Activated CD8-positive, alpha-beta T cell treated with anti-CD3 and anti-CD28 coated beads for 36 hours (primary cell): Measurements from ENCODE around the gene FCMR. TPM values are rescaled to one million over a fixed set of nuclear protein-coding genes. Genes with fewer than 3 reads are reported as not detected.
A peak's percentile ranks its signal among the peaks of the same experiment; 100 is the strongest.

ENCODE experiments used
- ATAC-seq: fragments of 200-7000 bp; cut with Tn5 transposase; one replicate; pipeline ENCODE4 v1.10.0; 2021; ENCODE audit warnings: mild to moderate bottlenecking, moderate library complexity
- CTCF ChIA-PET: fragments of 350-600 bp; sonication (Branson Sonifier 250); formaldehyde crosslinking; loops from one replicate; lab custom pipeline; 2021; ENCODE audit warnings: antibody characterized with exemption; lab: Charles Lee
- POLR2A ChIA-PET: fragments of 350-600 bp; sonication (Branson Sonifier 250); formaldehyde crosslinking; loops from one replicate; lab custom pipeline; 2021; ENCODE audit warnings: antibody characterized with exemption; lab: Charles Lee
- DNase-seq: peaks from one replicate; pipeline ENCODE4 v3.0.0-alpha.2; 2020
- H3K27ac Mint-ChIP-seq: one replicate; pipeline ENCODE4 v1.8.0; 2021; ENCODE audit warnings: mild to moderate bottlenecking, mixed read lengths
- H3K27me3 Mint-ChIP-seq: one replicate; pipeline ENCODE4 v1.8.0; 2021; ENCODE audit warnings: mixed read lengths
- H3K36me3 Mint-ChIP-seq: one replicate; pipeline ENCODE4 v1.8.0; 2021; ENCODE audit warnings: low read depth, mixed read lengths
- H3K4me1 Mint-ChIP-seq: one replicate; pipeline ENCODE4 v1.8.0; 2021; ENCODE audit warnings: low read depth, mixed read lengths
- H3K4me3 Mint-ChIP-seq: one replicate; pipeline ENCODE4 v1.8.0; 2021; ENCODE audit warnings: mild to moderate bottlenecking, moderate library complexity, mixed read lengths
- H3K9me3 Mint-ChIP-seq: one replicate; pipeline ENCODE4 v1.8.0; 2021; ENCODE audit warnings: mixed read lengths
- CTCF ChIP-seq: fragments of 200-600 bp; IDR thresholded peaks from one replicate; pipeline ENCODE4 v1.8.0; 2022; ENCODE audit warnings: antibody characterized with exemption, mild to moderate bottlenecking
- intact Hi-C: fragments of 100-400 bp; cut with micrococcal nuclease; formaldehyde crosslinking; loops from one replicate; pipeline ENCODE4 v1.10.0; 2022
- total RNA-seq, 2 experiments: library from RNA; stranded (reverse); gene quantifications; one replicate each; pipeline ENCODE4 v1.2.3, GENCODE V29; 2021

FCMR gene
- total RNA-seq, 2 experiments from 2014 or later, result 49.4 to 51.7 TPM

GRCh38 chr1:206923009-206923960 is 1.5 kb upstream of the FCMR start:
- Mint-ChIP-seq H3K36me3 (peaks cover 20% of the 10 kb centered on the region), H3K4me3 (no peak overlapping the region), H3K4me1 (peaks cover 32% of the 10 kb centered on the region), H3K27me3 (no peaks in the 10 kb centered on the region), H3K27ac (no peak overlapping the region), H3K9me3 (no peaks in the 10 kb centered on the region)
- DNase-seq (peak; percentile 92), ATAC-seq (peak; percentile 67)
- no peak for TF ChIP-seq CTCF
- ChIA-PET CTCF (interaction anchor here (1.5 to 12.9 kb wide), 4 partner anchors 8 to 259 kb away, joined by 6 to 289 read pairs (median 34); partner anchors contain the start of gene IL20), POLR2A (interaction anchor here (0.6 to 2.5 kb wide), 5 partner anchors 10 to 207 kb away, joined by 3 to 15 read pairs (median 6); no protein-coding TSS in a partner anchor)
- intact Hi-C loops, result no loop called here

- intact Hi-C loops, result no loop called here
- Mint-ChIP-seq H3K4me1 (peaks cover 31% of the 10 kb centered on the region), H3K27ac (no peak overlapping the region), H3K36me3 (peaks cover 26% of the 10 kb centered on the region), H3K4me3 (no peak overlapping the region), H3K27me3 (no peaks in the 10 kb centered on the region), H3K9me3 (no peaks in the 10 kb centered on the region)
- POLR2A ChIA-PET, result interaction anchor here (0.8 to 2.5 kb wide), 6 partner anchors 13 to 399 kb away, joined by 3 to 15 read pairs (median 5); partner anchors contain the start of gene CD55
- CTCF ChIA-PET, result interaction anchor here (1.5 to 12.9 kb wide), 10 partner anchors 8 to 259 kb away, joined by 4 to 289 read pairs (median 8); partner anchors contain the start of gene IL20
- no peak for ATAC-seq
- no peak for TF ChIP-seq CTCF
- no peak for DNase-seq
Observed at GRCh38 chr1:206922524-206922923, 783 bp upstream of the FCMR start.

- no peak for ATAC-seq
- POLR2A ChIA-PET, result interaction anchor here (0.6 to 2.9 kb wide), 9 partner anchors 9 to 201 kb away, joined by 3 to 12 read pairs (median 3); no protein-coding TSS in a partner anchor
- no peak for DNase-seq
- Mint-ChIP-seq H3K4me3 (peak overlapping the region; percentile 75), H3K36me3 (peaks cover 58% of the 10 kb centered on the region), H3K27ac (peak overlapping the region; percentile 89), H3K4me1 (peaks cover 64% of the 10 kb centered on the region), H3K9me3 (no peaks in the 10 kb centered on the region), H3K27me3 (no peaks in the 10 kb centered on the region)
- CTCF ChIA-PET, result interaction anchor here (0.9 to 12.9 kb wide), 16 partner anchors 11 to 260 kb away, joined by 3 to 289 read pairs (median 6); partner anchors contain the start of gene IL20
- intact Hi-C loops, result no loop called here
- TF ChIP-seq CTCF, result no peak
Observed at GRCh38 chr1:206918076-206918475, 3.7 kb downstream of the FCMR start.

DNA sequence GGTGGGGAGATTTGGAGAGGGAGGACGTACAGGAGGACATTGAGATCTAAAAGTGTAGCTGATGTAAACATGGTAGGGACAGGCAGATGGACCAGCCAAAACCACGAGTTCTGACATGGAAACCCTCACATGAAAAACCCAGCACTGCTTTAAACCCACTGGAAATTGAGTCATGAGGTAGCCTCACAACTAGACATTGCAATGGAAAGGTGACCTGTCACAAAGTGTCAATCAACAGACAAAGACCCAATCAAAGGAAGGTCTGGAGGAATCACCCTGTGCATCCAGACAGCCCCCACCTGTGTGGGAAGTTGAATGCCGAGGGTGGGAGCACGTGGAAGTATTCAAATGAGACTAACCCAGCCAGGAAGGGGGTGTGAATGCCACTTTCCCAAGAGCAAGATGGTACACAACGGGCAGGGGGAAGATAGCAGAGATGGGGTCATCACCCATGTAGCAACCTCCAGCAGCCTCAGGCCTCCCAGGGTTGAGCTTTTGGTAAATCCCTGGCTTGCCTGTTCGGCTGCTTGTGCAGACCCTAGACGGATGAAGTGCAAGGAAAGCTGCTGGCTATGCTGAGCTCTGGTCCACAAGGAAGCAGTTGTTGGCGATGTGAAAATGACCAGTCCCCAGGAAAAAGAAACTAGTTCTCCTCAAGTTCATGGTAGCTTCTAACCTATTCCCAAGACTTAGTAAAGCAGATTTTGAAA is 5.6 kb downstream of the FCMR start:
- peaks cover 81% of the 10 kb centered on the region for H3K4me1 Mint-ChIP-seq
- peak; percentile 34 for ATAC-seq
- intact Hi-C loops, result no loop called here

More for the DNA sequence above, 5.6 kb downstream of the FCMR start:
- POLR2A ChIA-PET, result interaction anchor here (1.2 to 2.2 kb wide), 4 partner anchors 7 to 58 kb away, joined by 4 to 7 read pairs (median 6); no protein-coding TSS in a partner anchor
- CTCF ChIA-PET, result interaction anchor here (1.1 to 12.9 kb wide), 10 partner anchors 9 to 190 kb away, joined by 3 to 289 read pairs (median 32); partner anchors contain the start of gene IL20
- TF ChIP-seq CTCF, result no peak
- Mint-ChIP-seq H3K4me3 (peak overlapping the region; percentile 75), H3K27me3 (no peaks in the 10 kb centered on the region), H3K36me3 (peaks cover 72% of the 10 kb centered on the region), H3K27ac (peak overlapping the region; percentile 89), H3K9me3 (no peaks in the 10 kb centered on the region)
- DNase-seq, result no peak
